GM12878 (cell line): ENCODE results near the gene ANAPC10. TPM values are rescaled to one million over a fixed set of nuclear protein-coding genes. Genes with fewer than 3 reads are reported as not detected.
A peak's percentile ranks its signal among the peaks of the same experiment; 100 is the strongest.

Source experiments
- ATF2 ChIP-seq: IDR thresholded peaks from 2 replicates; pipeline ENCODE4 v1.6.1; 2012; ENCODE audit warnings: low read length, inconsistent platforms
- ATF3 ChIP-seq: IDR thresholded peaks from 2 replicates; pipeline ENCODE4 v1.6.1; 2011; ENCODE audit warnings: low read depth, mild to moderate bottlenecking, low read length, moderate library complexity, borderline replicate concordance; ENCODE audit errors: extremely low read depth
- ATF7 ChIP-seq: fragments of 450-650 bp; IDR thresholded peaks from 2 replicates; pipeline ENCODE4 v1.6.1; 2016; ENCODE audit warnings: low read depth, mild to moderate bottlenecking
- CBX5 ChIP-seq: sonication (generic); IDR thresholded peaks from 2 replicates; pipeline ENCODE4 v1.6.1; 2016; ENCODE audit warnings: low read depth, moderate library complexity, mild to moderate bottlenecking, inconsistent platforms
- CHD4 ChIP-seq: fragments of 200-600 bp; sonication (generic); IDR thresholded peaks from 2 replicates; pipeline ENCODE4 v1.6.1; 2016; ENCODE audit warnings: mild to moderate bottlenecking
- EED ChIP-seq: sonication (generic); IDR thresholded peaks from 2 replicates; pipeline ENCODE4 v1.6.1; 2016; ENCODE audit warnings: antibody characterized with exemption, low read depth
- ETV6 ChIP-seq, 2 experiments: fragments of 450-650 bp in 1 of 2; IDR thresholded peaks in 1 of 2; conservative IDR thresholded peaks in 1 of 2; 2 replicates each; pipeline ENCODE4 v1.6.1; 2014; ENCODE audit warnings: antibody characterized with exemption in 1 of 2, borderline replicate concordance in 1 of 2, low read depth in 1 of 2, mild to moderate bottlenecking in 1 of 2, moderate library complexity in 1 of 2
- EZH2 ChIP-seq: IDR thresholded peaks from 2 replicates; pipeline ENCODE4 v1.6.1; 2012; ENCODE audit warnings: low read depth, mild to moderate bottlenecking, control low read depth, inconsistent platforms, low read length, borderline replicate concordance; ENCODE audit not compliant: control insufficient read depth
- JUNB ChIP-seq: IDR thresholded peaks from 2 replicates; pipeline ENCODE4 v1.6.1; 2016; ENCODE audit warnings: antibody characterized with exemption, mild to moderate bottlenecking
- KAT2A ChIP-seq: conservative IDR thresholded peaks from 2 replicates; pipeline ENCODE4 v1.6.1; 2011; ENCODE audit warnings: low read depth, low read length; ENCODE audit not compliant: control insufficient read depth
- MTA2 ChIP-seq: fragments of 450-650 bp; IDR thresholded peaks from 2 replicates; pipeline ENCODE4 v1.6.1; 2016; ENCODE audit warnings: low read depth, mild to moderate bottlenecking, moderate library complexity
- MXI1 ChIP-seq: fragments of 150-350 bp; IDR thresholded peaks from 2 replicates; pipeline ENCODE4 v1.6.1; 2011; ENCODE audit warnings: low read depth, mild to moderate bottlenecking, inconsistent platforms, low read length, improper control_type of control experiment
- NFIC ChIP-seq: IDR thresholded peaks from 2 replicates; pipeline ENCODE4 v1.6.1; 2012; ENCODE audit warnings: low read depth, mild to moderate bottlenecking, inconsistent platforms, low read length, moderate library complexity
- NR2C1 ChIP-seq: fragments of 450-650 bp; IDR thresholded peaks from 2 replicates; pipeline ENCODE4 v1.6.1; 2017; ENCODE audit warnings: antibody characterized with exemption, mild to moderate bottlenecking, moderate library complexity
- POLR2AphosphoS2 ChIP-seq: IDR thresholded peaks from 2 replicates; pipeline ENCODE4 v1.6.1; 2011; ENCODE audit warnings: low read depth, mild to moderate bottlenecking, low read length, improper control_type of control experiment, moderate library complexity
- RAD21 ChIP-seq: IDR thresholded peaks from 2 replicates; pipeline ENCODE4 v1.6.1; 2011; ENCODE audit warnings: mild to moderate bottlenecking, low read depth, low read length, moderate library complexity; ENCODE audit not compliant: insufficient read depth
- RFX5 ChIP-seq: IDR thresholded peaks from 2 replicates; pipeline ENCODE4 v1.6.1; 2011; ENCODE audit warnings: low read depth, low read length, improper control_type of control experiment
- SMAD1 ChIP-seq: fragments of 450-650 bp; IDR thresholded peaks from 2 replicates; pipeline ENCODE4 v1.6.1; 2018; ENCODE audit warnings: mild to moderate bottlenecking, low read depth; ENCODE audit not compliant: partially characterized antibody
- SPI1 ChIP-seq: IDR thresholded peaks from 2 replicates; pipeline ENCODE4 v1.6.1; 2011; ENCODE audit warnings: low read depth, mild to moderate bottlenecking, low read length, moderate library complexity, borderline replicate concordance; ENCODE audit not compliant: insufficient read depth
- SRF ChIP-seq, 2 experiments: IDR thresholded peaks; 2 replicates each; pipeline ENCODE4 v1.6.1; 2011; ENCODE audit warnings: low read depth in 2 of 2, low read length in 2 of 2, mild to moderate bottlenecking in 1 of 2, moderate library complexity in 1 of 2
- SUPT20H ChIP-seq: IDR thresholded peaks from 2 replicates; pipeline ENCODE4 v1.6.1; 2011; ENCODE audit warnings: low read depth, mild to moderate bottlenecking, low read length, moderate library complexity, borderline replicate concordance; ENCODE audit not compliant: control insufficient read depth
- TBL1XR1 ChIP-seq: IDR thresholded peaks from 2 replicates; pipeline ENCODE4 v1.6.1; 2012; ENCODE audit warnings: low read depth, low read length, improper control_type of control experiment
- ZNF384 ChIP-seq: IDR thresholded peaks from 2 replicates; pipeline ENCODE4 v1.6.1; 2012; ENCODE audit warnings: low read depth, mild to moderate bottlenecking, low read length, improper control_type of control experiment, borderline replicate concordance
- polyA plus RNA-seq, 11 experiments: library from polyadenylated mRNA; depleted of rRNA in 4 of 11; unstranded in 6 of 11; stranded (reverse) in 5 of 11; fragments of >200 nt; fragmentation: Nextera tagmentation in 4 of 11; fragmentation: Illumina TruSeq in 1 of 11; extraction: Ambion mirVana in 4 of 11; extraction: Trizol in 1 of 11; gene quantifications; 1 replicate in 1 of 11; 2 replicates in 10 of 11; pipeline versions ENCODE4 v1.2.1 to v1.2.3, GENCODE V29; 2011 to 2016; ENCODE audit warnings: inconsistent platforms in 2 of 11, missing spikeins in 2 of 11, low read depth in 1 of 11
- total RNA-seq, 4 experiments: library from RNA; depleted of rRNA in 3 of 4; stranded (reverse); fragments of >200 nt in 3 of 4; fragmentation: Illumina TruSeq in 1 of 4; extraction: Trizol in 1 of 4; gene quantifications; 2 replicates each; pipeline versions ENCODE4 v1.2.1 to v1.2.3, GENCODE V29; 2013 to 2021
- TF ChIP-seq, protein P1 (sequence below): fragments of 450-650 bp; formaldehyde crosslinking; IDR thresholded peaks from 2 replicates; pipeline ENCODE4 v1.4.0; 2020; ENCODE audit warnings: mild to moderate bottlenecking, moderate library complexity

Gene ANAPC10
- total and polyA plus RNA-seq, 10 of the 15 experiments (the other 5 are each of a cell fraction or from before 2014, with no cell fraction given) = 23.8 to 73.7 (median 48.5) TPM

DNA sequence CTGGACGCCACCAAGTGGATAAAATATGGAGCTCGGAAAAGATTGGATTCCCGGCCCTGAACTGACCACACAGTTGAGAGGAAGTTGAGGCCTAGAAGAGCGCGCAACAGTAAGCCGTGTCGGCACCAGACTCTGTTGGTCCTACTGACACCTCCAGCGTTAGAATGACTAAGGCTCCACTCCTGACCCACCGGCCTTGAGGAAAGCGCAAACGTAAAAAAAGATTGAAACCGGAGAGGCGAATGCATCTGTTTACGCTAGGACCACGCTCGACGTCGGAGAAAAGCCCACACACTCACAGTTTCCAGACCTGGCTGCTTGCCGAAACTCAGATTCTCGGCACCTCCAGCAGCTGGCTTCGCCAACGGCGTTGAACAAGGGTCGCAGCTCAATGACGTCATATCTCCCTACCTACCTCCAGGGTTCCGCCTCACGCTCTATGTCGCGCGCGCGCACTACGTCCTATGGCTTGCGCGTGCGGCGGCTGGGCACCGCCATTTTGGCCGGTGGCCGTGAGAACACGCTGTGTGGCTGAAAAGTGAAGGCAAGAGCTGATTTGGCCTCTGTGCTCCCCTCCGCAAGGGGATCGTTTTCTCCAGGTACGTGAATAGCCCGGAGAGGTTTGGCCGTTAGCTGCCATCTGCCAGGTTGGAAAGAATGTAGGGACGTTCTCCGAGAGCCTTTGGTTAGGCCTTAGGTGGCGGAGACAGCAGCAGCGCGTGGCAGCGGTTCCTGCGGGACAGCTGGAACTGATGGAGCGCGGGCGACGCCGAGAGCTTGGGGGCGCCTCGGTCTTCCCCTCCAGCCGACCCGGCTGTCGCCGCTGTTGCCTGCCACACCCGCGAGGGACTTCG lies at the start of gene ANAPC10, which contains the start of gene ABCE1 (continued):
- TF ChIP-seq EZH2 (no peak), ATF3 (peak; percentile 68; the same call in 1 of the 2 replicates), MTA2 (0 out of 2 replicates have a peak, but pooled peaks have one; percentile 29), SUPT20H (no peak), SPI1 (no peak), ATF7 (peak; percentile 100), TBL1XR1 (0 out of 2 replicates have a peak, but pooled peaks have one; percentile 51), RFX5 (peak; percentile 61; the same call in 1 of the 2 replicates), CHD4 (no peak), ZNF384 (no peak), NFIC (no peak), ATF2 (peak; percentile 71; the same call in 1 of the 2 replicates), SMAD1 (no peak), ETV6 (conservative IDR thresholded peaks at IDR 0.05 in 1 of 2, IDR thresholded peaks at IDR 0.05 in 1 of 2; ENCODE audit: borderline replicate concordance in 1 of 2, low read depth in 1 of 2) (no peak), NR2C1 (no peak), SRF (IDR thresholded peaks at IDR 0.05; ENCODE audit: low read depth in 2 of 2, low read length in 2 of 2) (peak; percentile 37 to 90; a peak in 2 of 4 replicates), POLR2AphosphoS2 (peak; percentile 59; the same call in 1 of the 2 replicates), CBX5 (0 out of 2 replicates have a peak, but pooled peaks have one; percentile 6), KAT2A (no peak), JUNB (no peak), EED (no peak), MXI1 (peak; percentile 99), RAD21 (no peak)
- TF ChIP-seq, protein P1, sequence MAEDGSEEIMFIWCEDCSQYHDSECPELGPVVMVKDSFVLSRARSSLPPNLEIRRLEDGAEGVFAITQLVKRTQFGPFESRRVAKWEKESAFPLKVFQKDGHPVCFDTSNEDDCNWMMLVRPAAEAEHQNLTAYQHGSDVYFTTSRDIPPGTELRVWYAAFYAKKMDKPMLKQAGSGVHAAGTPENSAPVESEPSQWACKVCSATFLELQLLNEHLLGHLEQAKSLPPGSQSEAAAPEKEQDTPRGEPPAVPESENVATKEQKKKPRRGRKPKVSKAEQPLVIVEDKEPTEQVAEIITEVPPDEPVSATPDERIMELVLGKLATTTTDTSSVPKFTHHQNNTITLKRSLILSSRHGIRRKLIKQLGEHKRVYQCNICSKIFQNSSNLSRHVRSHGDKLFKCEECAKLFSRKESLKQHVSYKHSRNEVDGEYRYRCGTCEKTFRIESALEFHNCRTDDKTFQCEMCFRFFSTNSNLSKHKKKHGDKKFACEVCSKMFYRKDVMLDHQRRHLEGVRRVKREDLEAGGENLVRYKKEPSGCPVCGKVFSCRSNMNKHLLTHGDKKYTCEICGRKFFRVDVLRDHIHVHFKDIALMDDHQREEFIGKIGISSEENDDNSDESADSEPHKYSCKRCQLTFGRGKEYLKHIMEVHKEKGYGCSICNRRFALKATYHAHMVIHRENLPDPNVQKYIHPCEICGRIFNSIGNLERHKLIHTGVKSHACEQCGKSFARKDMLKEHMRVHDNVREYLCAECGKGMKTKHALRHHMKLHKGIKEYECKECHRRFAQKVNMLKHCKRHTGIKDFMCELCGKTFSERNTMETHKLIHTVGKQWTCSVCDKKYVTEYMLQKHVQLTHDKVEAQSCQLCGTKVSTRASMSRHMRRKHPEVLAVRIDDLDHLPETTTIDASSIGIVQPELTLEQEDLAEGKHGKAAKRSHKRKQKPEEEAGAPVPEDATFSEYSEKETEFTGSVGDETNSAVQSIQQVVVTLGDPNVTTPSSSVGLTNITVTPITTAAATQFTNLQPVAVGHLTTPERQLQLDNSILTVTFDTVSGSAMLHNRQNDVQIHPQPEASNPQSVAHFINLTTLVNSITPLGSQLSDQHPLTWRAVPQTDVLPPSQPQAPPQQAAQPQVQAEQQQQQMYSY (CRISPR knock-in tag) = peak; percentile 93
